ENCODE results near the gene VKORC1L1.
"Not testable (repeated sequence)": the region's sequence is repeated elsewhere in the genome, so short reads cannot be mapped to it uniquely, and the experiment has no call there.

VKORC1L1 gene

DNA sequence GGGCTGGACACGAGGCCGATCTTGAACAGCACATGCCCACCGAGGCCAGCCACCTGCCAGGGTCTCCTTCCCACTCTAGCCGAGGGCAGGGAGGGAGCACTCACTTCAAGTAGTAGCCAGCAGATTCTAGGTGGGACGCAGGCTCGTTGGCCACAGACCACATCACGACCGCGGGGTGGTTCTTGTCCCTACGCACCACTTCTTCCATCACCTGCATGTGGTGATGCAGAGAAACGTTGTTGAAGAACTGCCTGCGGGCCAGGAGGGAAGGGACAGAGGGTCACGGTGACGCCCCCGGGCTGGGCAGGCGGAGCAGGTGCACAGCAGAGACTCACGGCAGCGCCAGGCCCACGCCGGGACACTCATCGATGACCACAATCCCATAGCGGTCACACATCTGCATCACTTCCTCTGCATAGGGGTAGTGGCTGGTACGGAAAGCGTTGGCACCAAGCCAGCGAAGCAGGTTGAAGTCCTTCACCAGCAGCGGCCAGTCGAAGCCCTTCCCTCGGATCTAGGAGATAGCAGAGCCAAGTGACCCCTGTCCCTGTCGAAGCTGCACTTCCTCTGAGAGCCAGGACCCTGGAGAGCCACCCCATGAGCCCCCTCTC lies 101.4 kb downstream of the VKORC1L1 start:
- H3K27ac ChIP-seq: no peak overlapping the region
- no peak for DNase-seq (ENCODE audit: low read depth, low spot score)

DNA sequence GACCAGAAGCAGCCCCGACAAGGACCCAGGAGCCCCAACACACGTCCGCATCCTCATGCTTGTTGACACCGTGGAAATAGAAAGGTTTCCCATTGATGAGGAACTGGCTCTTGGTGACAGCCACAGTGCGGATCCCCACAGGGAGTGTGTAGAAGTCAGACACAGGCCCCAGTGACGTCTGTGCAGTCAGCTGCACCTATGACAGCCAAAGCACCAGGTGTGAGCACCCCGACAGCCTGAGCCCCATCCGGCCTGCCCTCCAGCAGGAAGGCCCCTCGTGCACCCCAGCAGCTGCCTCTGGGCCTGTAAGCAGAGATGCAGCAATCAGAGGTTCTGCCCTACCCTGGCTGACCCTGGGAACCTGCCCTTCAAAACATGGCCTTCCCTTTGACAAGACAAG lies 102.0 kb downstream of the VKORC1L1 start:
- no peak overlapping the region for H3K27ac ChIP-seq
- DNase-seq (ENCODE audit: low read depth, low spot score): no peak

DNA sequence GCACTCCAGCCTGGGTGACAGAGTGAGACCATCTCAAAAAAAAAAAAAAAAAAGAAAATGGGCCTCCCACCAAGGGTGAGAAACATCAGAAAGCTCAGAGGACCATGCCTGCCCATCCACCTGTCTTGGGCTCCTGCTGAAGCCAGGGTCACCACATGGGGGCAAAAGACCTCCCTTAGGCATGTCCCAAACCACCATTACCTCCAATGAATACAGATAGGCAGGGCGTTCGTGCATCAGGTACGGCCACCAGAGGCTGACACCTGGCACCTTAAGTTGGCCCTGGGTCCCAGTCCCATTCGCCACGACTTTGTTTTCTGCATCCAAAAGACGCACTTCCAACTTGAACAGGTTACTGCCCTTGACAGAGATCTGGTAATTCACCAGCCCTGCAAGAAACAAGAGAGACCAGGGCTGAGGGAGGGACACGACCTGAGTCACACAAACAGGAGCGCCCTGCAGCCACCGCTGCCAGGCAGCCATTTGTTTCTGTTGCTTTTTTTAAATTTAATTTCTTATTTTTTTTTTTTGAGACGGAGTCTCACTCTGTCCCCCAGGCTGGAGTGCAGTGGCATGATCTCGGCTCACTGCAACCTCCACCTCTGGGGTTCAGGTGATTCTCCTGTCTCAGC lies 103.1 kb downstream of the VKORC1L1 start:
- H3K27ac ChIP-seq: no peak overlapping the region
- DNase-seq (ENCODE audit: low read depth, low spot score): no peak

DNA sequence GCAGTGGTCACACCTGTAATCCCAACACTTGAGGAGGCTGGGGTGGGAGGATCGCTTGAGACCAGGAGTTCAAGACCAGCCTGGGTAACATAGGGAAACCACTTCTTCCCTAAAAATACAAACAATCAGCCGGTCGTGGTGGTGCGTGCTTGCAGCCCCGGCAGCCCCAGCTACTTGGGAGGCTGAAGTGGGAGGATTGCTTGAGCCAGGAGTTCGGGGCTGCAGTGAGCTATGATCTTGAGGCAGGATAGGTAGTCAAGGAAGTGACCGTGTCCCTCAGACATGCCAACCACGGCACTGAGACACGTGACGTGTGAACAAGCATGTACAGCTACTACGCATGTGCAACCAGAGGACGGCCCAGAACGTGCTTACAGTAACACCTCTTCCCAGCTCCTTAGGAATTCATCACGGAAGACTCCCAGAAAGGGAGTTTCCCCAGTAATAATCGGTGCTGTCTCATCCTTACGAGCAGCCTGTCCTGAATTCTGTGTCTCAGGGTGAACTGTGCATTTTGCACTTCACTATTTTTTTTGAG lies 103.9 kb downstream of the VKORC1L1 start:
- H3K27ac ChIP-seq: no peak overlapping the region
- DNase-seq (ENCODE audit: low read depth, low spot score): no peak

DNA sequence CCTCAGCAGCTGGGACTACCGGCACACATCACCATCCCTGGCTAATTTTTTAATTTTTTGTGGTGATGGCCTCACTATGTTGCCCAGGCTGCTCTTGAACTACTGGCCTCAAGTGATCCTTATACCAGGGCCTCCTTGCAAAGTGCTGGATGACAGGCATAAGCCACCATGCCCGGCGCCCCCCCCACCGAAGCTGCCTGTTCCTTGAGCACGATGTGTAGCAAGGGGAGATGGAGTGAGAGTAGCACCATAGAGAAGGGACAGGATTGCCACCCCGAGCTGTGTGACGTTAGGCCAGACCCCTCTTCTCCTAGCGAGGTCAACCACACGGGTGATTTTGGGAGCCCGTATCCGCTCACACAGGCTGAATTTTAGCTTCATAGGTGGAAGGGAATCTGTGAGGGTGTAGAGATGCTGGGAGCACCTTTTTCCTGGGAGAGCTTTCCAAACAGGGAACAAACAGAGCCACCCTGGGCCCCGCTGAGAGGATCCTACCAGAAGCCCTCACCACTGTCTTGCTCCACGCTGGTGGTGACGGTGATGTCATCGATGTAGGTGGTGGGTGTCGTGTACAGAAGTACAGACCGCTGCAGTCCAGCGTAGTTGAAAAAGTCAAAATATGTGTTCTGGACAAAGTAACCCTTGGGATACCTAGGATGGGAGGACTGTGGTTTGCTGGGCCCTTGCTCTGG lies 106.2 kb downstream of the VKORC1L1 start:
- DNase-seq (ENCODE audit: low read depth, low spot score): no peak
- H3K27ac ChIP-seq: no peak overlapping the region

DNA sequence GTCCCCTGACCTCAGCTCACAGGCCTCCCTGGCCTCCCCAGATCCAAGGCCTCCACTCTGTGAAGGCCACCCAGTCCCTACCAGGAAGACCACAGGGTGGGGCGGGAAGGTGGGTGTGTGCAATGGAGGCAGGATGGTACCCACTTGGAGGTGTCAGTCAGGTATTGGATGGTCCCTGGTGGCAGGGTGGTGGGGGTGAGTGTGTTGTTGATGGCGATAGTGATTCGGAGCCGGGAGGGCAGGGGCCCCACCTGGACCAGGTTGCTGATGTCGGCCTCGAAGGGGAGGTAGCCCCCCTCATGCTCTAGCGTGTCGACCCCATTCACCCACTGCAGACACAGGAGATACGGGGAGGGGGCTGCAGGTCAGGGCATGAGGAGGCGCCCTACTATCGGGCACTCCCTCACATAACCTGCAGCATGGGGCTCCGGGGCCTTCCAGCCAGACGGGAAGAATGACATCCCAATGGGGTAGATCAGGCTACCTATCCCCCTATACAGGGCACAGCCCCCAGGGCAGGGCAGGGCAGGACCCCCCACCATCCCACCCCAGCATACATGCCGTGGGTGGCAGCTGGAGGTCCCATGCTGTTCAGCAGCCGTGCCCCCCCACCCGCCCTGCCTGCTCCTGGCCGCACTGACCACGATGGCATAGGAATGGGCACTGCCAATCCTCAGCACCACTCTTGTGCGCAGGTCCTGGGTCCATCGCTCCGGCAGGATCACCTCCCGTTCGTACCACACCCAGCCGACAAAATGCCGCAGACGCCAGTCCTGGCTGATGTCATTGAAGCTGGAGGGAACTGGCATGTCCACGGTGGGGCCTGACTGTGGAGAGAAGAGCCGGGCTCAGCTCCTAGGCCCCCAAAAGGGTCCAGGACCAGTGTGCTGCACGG lies 107.0 kb downstream of the VKORC1L1 start:
- DNase-seq (ENCODE audit: low read depth, low spot score): no peak
- no peak overlapping the region for H3K27ac ChIP-seq

DNA sequence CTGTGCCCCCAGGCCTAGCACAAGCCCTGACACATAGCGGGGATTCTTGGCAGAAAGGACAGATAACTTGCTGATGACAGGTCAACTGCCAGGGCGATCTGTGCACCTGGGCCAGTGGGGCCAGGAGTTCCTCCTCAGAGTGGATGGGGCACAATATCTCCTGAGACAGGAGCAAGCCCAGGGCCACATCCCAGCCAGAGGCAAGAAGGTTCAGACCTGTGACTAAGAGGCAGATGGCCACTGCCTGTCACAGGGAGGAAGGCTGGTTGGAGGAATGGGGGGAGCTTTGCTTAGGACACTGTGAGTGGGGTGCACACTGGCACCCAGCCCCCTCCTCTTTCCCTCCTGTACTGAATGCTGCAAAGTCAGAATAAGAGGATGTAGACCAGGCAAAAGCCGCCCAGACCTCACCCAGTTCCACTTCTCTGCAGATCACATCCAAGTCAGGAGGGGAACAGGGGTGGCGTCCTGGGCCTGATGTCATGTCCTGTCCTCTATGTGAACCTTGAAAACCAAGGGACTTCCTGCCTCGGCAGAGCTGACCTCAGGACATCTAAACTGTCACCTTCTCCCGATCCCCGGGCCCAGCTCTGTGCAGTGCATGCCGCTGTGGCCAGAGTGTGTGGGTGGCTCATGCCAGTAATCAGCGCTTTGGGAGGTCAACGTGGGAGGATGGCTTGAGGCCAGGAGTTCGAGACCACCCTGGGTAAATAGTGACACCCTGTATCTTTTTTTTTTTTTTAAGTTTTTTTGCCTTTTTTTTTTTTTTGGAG lies 107.8 kb downstream of the VKORC1L1 start:
- no peak for DNase-seq (ENCODE audit: low read depth, low spot score)
- H3K27ac ChIP-seq: no peak overlapping the region

DNA sequence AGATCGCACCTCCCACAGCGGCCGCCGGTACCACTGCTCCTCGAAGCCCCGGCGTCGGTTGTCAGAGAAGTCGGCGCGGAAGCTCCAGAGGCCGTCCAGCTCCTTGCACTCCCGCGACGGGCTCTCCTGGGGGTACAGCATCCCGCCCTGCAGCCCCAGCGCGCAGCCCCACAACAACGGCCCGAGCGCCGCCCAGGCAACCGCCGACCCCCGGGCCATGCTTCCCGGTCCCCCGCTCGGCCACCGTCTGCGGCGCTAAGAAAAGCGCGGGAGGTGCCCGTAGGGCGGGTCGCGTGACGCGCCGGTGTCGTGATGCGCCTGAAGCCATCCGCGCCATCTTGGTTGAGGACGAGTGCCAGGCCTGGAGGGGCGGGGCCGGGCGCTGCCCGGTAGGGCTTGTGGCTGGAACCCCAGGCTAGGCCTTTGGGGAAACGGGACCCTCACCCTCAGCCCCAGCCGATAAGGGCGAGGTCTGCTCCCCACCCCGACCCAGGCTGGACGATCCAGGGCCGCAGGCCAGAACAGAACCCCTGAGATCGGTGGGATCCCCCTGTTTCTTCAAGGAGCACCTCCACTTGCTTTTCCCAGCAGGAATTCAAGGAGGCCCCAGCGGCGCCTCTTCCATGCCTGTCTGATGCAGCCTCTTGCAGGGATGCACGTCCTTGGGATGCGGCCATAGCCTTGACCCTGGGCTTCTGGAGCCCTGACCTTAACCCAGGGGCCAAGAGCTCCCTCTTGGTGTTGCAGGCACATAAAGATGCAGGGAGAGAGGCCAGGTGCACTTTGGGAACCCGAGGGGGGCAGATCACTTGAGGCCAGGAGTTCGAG lies 109.3 kb downstream of the VKORC1L1 start, which contains the start of gene GUSB:
Gene GUSB, minus strand, starts transcription at position 249 of the 828 bp plus-strand sequence. Its CDS starts 30 bp downstream, at position 219.
- peak within 1 kb of the TSS; percentile 17 for H3K27ac ChIP-seq
- DNase-seq (ENCODE audit: low read depth, low spot score): no peak

DNA sequence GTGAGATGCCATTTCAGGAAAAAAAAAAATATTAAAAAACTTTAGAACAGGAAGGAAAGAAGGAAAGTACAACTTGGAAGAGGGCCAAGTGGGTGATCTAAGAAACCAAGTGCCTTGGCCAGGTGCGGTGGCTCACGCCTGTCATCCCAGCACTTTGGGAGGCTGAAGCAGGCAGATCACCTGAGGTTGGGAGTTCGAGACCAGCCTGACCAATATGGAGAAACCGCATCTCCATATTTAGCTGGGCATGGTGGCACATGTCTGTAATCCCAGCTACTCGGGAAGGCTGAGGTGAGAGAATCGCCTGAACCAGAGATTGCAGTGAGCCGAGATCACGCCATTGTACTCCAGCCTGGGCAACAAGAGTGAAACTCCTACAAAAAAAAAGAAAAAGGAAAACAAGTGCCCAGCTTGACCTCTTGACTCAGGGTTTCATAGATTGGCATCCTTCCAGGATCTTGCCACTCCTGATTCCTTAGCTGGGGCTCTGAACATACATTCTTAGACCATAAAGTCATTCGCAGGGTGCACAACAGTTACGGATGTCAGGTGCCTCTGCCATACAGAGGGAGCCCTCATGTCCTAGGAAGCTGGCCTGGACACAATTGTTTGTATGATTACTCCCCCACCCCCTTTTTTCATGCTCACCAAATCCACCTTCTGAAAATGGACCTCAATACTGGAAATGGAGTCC lies 111.2 kb downstream of the VKORC1L1 start:
- peak overlapping the region; percentile 41 for H3K27ac ChIP-seq
- peak; percentile 20 for DNase-seq (ENCODE audit: low read depth, low spot score)

DNA sequence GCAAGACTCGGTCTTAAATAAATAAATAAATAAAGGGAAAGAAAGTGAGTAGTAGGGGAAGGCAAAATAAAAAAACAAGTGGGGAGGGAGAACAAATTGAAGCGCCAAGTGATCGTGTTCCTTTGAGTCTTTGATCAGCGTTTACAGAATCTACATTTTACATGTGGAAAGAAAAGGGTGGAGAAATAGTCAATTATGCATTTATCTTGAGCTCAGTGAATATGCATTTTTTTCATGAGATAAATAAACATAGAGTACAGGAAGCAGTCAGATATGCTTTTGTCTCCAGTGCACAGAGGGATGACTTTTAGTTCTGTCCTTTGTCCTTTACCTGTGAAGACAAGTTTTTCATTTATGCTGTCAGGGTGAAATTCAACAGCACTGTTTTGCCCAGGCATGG lies 115.2 kb downstream of the VKORC1L1 start:
- H3K27ac ChIP-seq: no peak overlapping the region
- DNase-seq (ENCODE audit: low read depth, low spot score): no peak

DNA sequence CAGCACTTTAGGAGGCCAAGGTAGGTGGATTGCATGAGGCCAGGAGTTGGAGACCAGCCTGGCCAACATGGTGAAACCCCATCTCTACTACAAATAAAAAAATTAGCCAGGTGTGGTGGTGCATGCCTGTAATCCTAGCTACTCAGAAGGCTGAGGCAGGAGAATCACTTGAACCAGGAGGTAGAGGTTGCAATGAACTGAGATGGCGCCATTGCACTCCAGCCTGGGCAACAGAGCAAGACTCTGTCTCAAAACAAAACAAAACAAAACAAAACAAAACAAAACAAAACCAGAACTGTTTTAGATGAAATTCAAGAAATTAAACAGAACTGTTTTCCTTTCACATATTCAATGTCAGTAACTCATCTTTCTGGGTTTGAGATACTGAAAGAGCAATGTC lies 115.6 kb downstream of the VKORC1L1 start:
- H3K27ac ChIP-seq; DNase-seq (ENCODE audit: low read depth, low spot score): not testable (repeated sequence)

DNA sequence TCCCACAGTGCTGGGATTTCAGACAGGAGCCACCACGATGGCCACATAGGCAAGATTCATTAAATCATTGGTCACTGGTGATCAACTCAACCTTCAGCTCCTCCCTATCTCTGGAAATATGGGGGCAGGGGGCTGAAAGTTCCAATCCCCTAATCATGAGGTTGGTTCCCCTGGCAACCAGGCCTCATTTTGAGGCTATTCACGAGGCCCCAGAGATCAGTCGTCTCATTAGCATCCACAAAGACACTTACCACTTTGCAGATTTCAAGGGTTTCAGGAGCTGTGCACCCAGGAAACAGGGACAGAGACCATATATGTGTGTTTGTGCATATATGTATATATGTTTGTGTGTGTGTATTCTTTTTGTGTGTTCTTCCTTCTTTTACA lies 116.8 kb downstream of the VKORC1L1 start:
- no peak for DNase-seq (ENCODE audit: low read depth, low spot score)
- H3K27ac ChIP-seq: no peak overlapping the region

DNA sequence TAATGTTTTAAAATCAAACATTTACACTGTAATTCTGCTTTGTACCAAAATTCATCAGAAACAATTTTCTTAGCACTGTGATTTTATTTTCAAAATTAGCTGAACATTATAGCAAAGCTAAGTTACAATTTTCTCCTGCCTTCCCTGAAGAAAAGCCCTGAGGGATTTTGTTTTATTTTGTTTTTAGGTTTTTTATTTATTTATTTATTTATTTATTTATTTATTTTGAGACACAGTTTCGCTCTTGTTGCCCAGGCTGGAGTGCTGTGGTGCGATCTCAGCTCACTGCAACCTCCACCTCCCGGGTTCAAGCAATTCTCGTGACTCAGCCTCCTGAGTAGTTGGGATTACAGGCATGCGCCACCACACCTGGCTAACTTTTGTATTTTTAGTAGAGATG lies 119.0 kb downstream of the VKORC1L1 start:
- not testable (repeated sequence) for DNase-seq (ENCODE audit: low read depth, low spot score); H3K27ac ChIP-seq

DNA sequence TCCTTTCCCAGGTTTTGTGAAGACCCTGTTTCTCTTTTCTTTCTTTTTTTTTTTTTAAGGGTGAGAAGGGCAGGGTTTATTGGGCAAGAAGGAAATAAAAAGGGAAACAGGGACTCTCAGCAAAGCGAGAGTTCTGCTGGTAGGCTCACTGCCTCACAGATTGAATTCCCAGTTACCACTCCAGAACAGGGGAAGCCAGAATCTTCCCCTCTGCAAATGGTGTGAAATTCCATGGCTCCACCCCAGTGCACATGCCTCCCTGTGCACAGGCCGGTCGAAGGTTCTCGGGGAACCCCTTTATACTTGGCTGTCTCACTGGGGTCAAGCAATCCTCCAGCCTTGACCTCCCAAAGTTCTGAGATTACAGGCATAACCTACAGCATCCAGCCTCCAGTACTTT lies 119.7 kb downstream of the VKORC1L1 start:
- no peak overlapping the region for H3K27ac ChIP-seq
- DNase-seq (ENCODE audit: low read depth, low spot score): no peak

DNA sequence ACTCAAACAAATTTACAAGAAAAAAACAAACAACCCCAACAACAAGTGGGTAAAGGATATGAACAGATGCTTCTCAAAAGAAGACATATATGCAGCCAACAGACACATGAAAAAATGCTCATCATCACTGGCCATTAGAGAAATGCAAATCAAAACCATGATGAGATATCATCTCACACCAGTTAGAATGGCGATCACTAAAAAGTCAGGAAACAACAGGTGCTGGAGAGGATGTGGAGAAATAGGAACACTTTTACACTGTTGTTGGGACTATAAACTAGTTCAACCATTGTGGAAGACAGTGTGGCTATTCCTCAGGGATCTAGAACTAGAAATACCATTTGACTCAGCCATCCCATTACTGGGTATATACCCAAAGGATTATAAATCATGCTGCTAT lies 122.1 kb downstream of the VKORC1L1 start:
- not testable (repeated sequence) for DNase-seq (ENCODE audit: low read depth, low spot score); H3K27ac ChIP-seq

DNA sequence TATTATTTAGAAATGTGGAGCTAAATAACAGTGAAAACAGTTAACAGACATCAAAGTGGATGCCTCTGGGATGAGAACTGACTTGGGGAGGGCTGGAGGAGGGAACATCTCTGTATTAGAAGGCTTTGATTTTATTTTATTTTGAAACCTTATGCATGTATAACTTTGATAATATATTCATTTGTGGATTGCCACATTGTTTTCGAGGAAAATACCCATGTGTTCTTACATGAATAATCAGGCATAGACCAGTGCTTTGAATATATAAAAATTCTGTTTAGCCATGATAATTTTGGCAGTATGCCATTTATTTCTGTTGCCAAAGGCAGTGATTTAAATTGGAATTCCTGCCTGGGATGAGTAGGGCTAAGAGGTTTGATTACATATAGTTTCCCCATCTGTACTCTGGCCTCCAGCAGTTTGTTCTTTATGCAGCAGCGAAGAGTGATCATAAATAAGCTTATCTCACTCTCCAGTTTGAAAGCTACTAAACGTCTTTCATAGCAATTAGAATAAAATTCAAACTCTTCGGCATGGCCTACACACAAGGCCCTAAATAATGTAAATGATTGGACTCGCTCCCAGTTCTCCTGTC lies 128.0 kb downstream of the VKORC1L1 start:
- H3K27ac ChIP-seq; DNase-seq (ENCODE audit: low read depth, low spot score): not testable (repeated sequence)

DNA sequence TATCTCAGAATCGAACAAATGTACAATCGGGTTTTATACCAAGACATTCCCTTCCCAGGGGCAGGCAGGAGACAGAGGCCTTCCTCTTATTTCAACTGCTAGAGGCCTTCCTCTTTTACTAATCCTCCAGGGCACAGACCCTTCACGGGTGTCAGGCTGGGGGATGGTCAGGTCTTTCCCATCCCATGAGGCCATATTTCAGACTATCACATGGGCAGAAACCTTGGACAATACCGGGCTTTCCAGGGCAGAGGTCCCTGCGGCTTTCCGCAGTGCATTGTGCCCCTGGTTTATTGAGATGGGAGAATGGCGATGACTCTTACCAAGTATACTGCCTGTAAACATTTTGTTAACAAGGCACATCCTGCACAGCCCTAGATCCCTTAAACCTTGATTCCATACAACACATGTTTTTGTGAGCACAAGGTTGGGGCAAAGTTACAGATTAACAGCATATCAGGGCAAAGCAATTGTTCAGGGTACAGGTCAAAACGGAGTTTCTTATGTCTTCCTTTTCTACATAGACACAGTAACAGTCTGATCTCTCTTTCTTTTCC lies 132.3 kb downstream of the VKORC1L1 start:
- DNase-seq (ENCODE audit: low read depth, low spot score); H3K27ac ChIP-seq: not testable (repeated sequence)
